Endothelial cell of umbilical vein (primary cell): ENCODE results near the gene TSEN2. TPM values are rescaled to one million over a fixed set of nuclear protein-coding genes. Genes with fewer than 3 reads are reported as not detected.

Experiments used
- BruUV-seq: library from RNA; stranded (reverse); fragments of 400-500 nt; replicated peaks from 2 replicates; lab custom pipeline; 2021; lab: Mats Ljungman, UMichigan
- CTCF ChIA-PET: fragments of 300-600, 350-600 bp; sonication (Branson Sonifier 250); formaldehyde crosslinking; loops from one replicate; lab custom pipeline; 2021; ENCODE audit warnings: antibody characterized with exemption, inconsistent platforms; lab: Charles Lee
- POLR2A ChIA-PET: fragments of 300-600, 350-600 bp; sonication (Branson Sonifier 250); formaldehyde crosslinking; loops from one replicate; lab custom pipeline; 2021; ENCODE audit warnings: antibody characterized with exemption, inconsistent platforms; lab: Charles Lee
- DNase-seq: peaks from one replicate; pipeline ENCODE4 v3.0.0-alpha.2; 2011; ENCODE audit warnings: low read depth, low spot score
- FAIRE-seq: peaks from 2 replicates; lab custom pipeline; 2011; peaks lifted over from hg19 to GRCh38; lab: Jason Lieb, UNC
- H2AFZ ChIP-seq: 2 replicates; pipeline ENCODE4 v1.6.0; 2012; ENCODE audit warnings: low read depth, low read length, control low read depth, inconsistent platforms
- H3K27ac ChIP-seq: 2 replicates; pipeline ENCODE4 v1.5.1; 2011; ENCODE audit warnings: low read depth, mild to moderate bottlenecking, control low read depth, low read length, moderate library complexity; ENCODE audit not compliant: insufficient read depth
- H3K27me3 ChIP-seq, 2 experiments: 2 replicates each; pipeline versions ENCODE4 v1.6.0 to v1.6.1; 2011; ENCODE audit warnings: low read length in 2 of 2, mixed read lengths in 1 of 2; ENCODE audit not compliant: control insufficient read depth in 2 of 2, insufficient read depth in 2 of 2
- H3K36me3 ChIP-seq, 2 experiments: 2 replicates in 1 of 2; 3 replicates in 1 of 2; pipeline ENCODE4 v1.5.1; 2011; ENCODE audit warnings: low read length in 2 of 2, mild to moderate bottlenecking in 1 of 2, moderate library complexity in 1 of 2; ENCODE audit not compliant: control insufficient read depth in 2 of 2, insufficient read depth in 2 of 2; ENCODE audit errors: extremely low read depth in 1 of 2
- H3K4me1 ChIP-seq: 3 replicates; pipeline ENCODE4 v1.5.1; 2011; ENCODE audit warnings: mild to moderate bottlenecking, low read length; ENCODE audit not compliant: control insufficient read depth, insufficient read depth; ENCODE audit errors: extremely low read depth
- H3K4me2 ChIP-seq: 2 replicates; pipeline ENCODE4 v1.6.1; 2011; ENCODE audit warnings: low read length, control low read depth, mixed read lengths; ENCODE audit not compliant: insufficient read depth
- H3K4me3 ChIP-seq, 3 experiments: fragments of 200-600 bp in 1 of 3; sonication (generic), shearing (Covaris generic) in 1 of 3; replicated peaks in 1 of 3; 2 replicates each; pipeline ENCODE4 v1.5.1; 2011 to 2016; ENCODE audit warnings: control low read depth in 3 of 3, low read length in 3 of 3, mild to moderate bottlenecking in 2 of 3, inconsistent platforms in 1 of 3, low read depth in 1 of 3, moderate library complexity in 1 of 3; ENCODE audit not compliant: insufficient read depth in 1 of 3
- H3K79me2 ChIP-seq: 2 replicates; pipeline ENCODE4 v1.6.0; 2012; ENCODE audit warnings: low read length, inconsistent platforms; ENCODE audit not compliant: control insufficient read depth, insufficient read depth
- H3K9ac ChIP-seq: replicated peaks from 2 replicates; pipeline ENCODE3; 2011; ENCODE audit warnings: low read length, control low read depth; ENCODE audit not compliant: insufficient read depth; ENCODE audit errors: extremely low read depth
- H3K9me1 ChIP-seq: replicated peaks from 3 replicates; pipeline ENCODE4 v1.6.0; 2011; ENCODE audit warnings: mild to moderate bottlenecking, low read length; ENCODE audit not compliant: control insufficient read depth, insufficient read depth; ENCODE audit errors: extremely low read depth
- H3K9me3 ChIP-seq: replicated peaks from 2 replicates; pipeline ENCODE4 v1.5.1; 2012; ENCODE audit warnings: low read length, inconsistent platforms; ENCODE audit not compliant: control insufficient read depth, insufficient read depth
- H4K20me1 ChIP-seq: replicated peaks from 2 replicates; pipeline ENCODE3; 2011; ENCODE audit warnings: mild to moderate bottlenecking, low read length; ENCODE audit not compliant: control insufficient read depth, insufficient read depth; ENCODE audit errors: extremely low read depth
- CTCF ChIP-seq, 2 donors: IDR thresholded peaks; 1 replicate in 1 of 2; 2 replicates in 1 of 2; pipeline ENCODE4 v1.5.1; 2011; ENCODE audit warnings: low read length in 2 of 2, mild to moderate bottlenecking in 2 of 2, moderate library complexity in 2 of 2, control low read depth in 1 of 2, inconsistent platforms in 1 of 2, low read depth in 1 of 2; ENCODE audit not compliant: insufficient read depth in 1 of 2; ENCODE audit errors: extremely low read depth in 1 of 2
- EZH2 ChIP-seq: IDR thresholded peaks from 2 replicates; pipeline ENCODE4 v1.6.1; 2012; ENCODE audit warnings: borderline replicate concordance, low read depth, mild to moderate bottlenecking, moderate library complexity, low read length, inconsistent platforms; ENCODE audit not compliant: severe bottlenecking
- FOS ChIP-seq: IDR thresholded peaks from 2 replicates; pipeline ENCODE4 v1.6.1; 2011; ENCODE audit warnings: mild to moderate bottlenecking, low read length, moderate library complexity, borderline replicate concordance; ENCODE audit not compliant: insufficient read depth
- GATA2 ChIP-seq: IDR thresholded peaks from 2 replicates; pipeline ENCODE4 v1.7.0; 2011; ENCODE audit warnings: low read depth, mild to moderate bottlenecking, moderate library complexity, mixed read lengths, low read length; ENCODE audit not compliant: insufficient read length, insufficient read depth
- JUN ChIP-seq: IDR thresholded peaks from 2 replicates; pipeline ENCODE4 v1.6.1; 2011; ENCODE audit warnings: borderline replicate concordance, low read depth; ENCODE audit not compliant: insufficient read length, insufficient read depth
- MYC ChIP-seq: IDR thresholded peaks from one replicate; pipeline ENCODE4 v1.6.1; 2011; ENCODE audit warnings: mild to moderate bottlenecking, low read depth, low read length
- POLR2A ChIP-seq: IDR thresholded peaks from 2 replicates; pipeline ENCODE4 v1.6.1; 2012; ENCODE audit warnings: low read depth, mild to moderate bottlenecking, control low read depth, low read length
- POLR2AphosphoS5 ChIP-seq: IDR thresholded peaks from 2 replicates; pipeline ENCODE4 v1.6.1; 2012; ENCODE audit warnings: low read depth, mild to moderate bottlenecking, control low read depth, low read length, moderate library complexity; ENCODE audit not compliant: insufficient read depth
- dilution Hi-C: fragments of 300-500 bp; cut with MboI; formaldehyde crosslinking; loops from one replicate; pipeline ENCODE4 v1.15.0; 2019; ENCODE audit warnings: low sequenced_read_pairs; ENCODE audit not compliant: extremely low pct_ligation_motif_present
- intact Hi-C: fragments of 100-400 bp; cut with micrococcal nuclease; formaldehyde crosslinking; loops from one replicate; pipeline ENCODE4 v1.10.0; 2022
- polyA plus RNA-seq, 4 experiments: library from polyadenylated mRNA; depleted of rRNA in 3 of 4; stranded (reverse) in 3 of 4; unstranded in 1 of 4; fragments of >200 nt; gene quantifications; 2 replicates each; pipeline versions ENCODE4 v1.2.1 to v1.2.3, GENCODE V29; 2011 to 2012; ENCODE audit warnings: missing spikeins in 1 of 4
- total RNA-seq: library from RNA; stranded (reverse); gene quantifications from 2 replicates; pipeline ENCODE4 v1.2.3, GENCODE V29; 2021
- TF ChIP-seq, protein P1 (sequence below): IDR thresholded peaks from 2 replicates; pipeline ENCODE4 v1.6.1; 2011; ENCODE audit not compliant: insufficient read depth, insufficient read length

TSEN2 gene
- total and polyA plus RNA-seq, 2 donors (not counting 3 experiments of a cell fraction or from before 2014, with no cell fraction given) = 8.3 to 12.1 TPM

DNA sequence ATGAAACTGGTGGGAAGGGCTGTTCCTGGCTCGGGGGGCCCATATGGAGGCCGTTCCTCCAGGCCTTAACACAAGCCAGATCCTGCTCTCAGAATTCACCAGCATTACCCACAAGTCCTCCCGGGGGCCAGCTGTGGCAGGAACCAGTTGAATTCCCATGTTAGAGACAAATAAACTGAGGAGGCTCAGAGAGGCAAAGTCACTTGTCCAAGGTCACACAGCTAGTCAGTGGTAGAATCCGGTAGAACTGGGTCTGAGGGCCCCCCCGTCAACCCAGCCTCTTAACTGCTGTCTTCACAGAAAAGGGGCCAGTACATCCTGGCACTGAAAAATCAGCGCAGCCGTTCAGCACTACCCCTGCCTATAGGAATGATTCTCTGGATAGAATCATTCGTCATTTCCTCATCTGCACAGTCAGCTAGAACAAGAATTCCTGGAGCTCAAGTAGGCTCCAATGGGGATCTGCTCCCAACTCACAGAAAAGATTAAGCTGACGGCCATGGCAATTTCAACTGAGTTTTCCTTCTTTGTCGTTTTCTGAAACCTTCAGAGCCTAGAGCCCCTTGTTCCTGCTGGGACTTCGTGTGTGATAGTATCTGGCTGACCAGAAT lies 12.2 kb upstream of the TSEN2 start:
- H3K9me1 ChIP-seq = no peaks in the 10 kb centered on the region
- no peak overlapping the region for H3K4me2 ChIP-seq
- no peaks in the 10 kb centered on the region for H3K36me3 ChIP-seq
- H3K4me1 ChIP-seq = peaks cover 11% of the 10 kb centered on the region
- ChIA-PET CTCF (no interaction called here), POLR2A (no interaction called here)
- no peaks in the 10 kb centered on the region for H3K27me3 ChIP-seq
- BruUV-seq = no TSS peak
- no peak overlapping the region for H2AFZ ChIP-seq
- no peak for TF ChIP-seq CTCF (IDR thresholded peaks at IDR 0.05; ENCODE audit: extremely low read depth in 1 of 2, insufficient read depth in 1 of 2, low read depth in 1 of 2, low read length in 2 of 2)
- no peak overlapping the region for H3K27ac ChIP-seq
- H3K9me3 ChIP-seq = no peaks in the 10 kb centered on the region
- no peak overlapping the region for H3K9ac ChIP-seq
- H3K79me2 ChIP-seq = no peaks in the 10 kb centered on the region
- FAIRE-seq (no peak), DNase-seq (no peak)
- dilution Hi-C loops (no loop called here), intact Hi-C loops (no loop called here)
- no peak overlapping the region for H3K4me3 ChIP-seq
- no peaks in the 10 kb centered on the region for H4K20me1 ChIP-seq

GRCh38 chr3:12472796-12473195 lies 11.5 kb upstream of the TSEN2 start:
- Histone ChIP-seq H4K20me1 (no peaks in the 10 kb centered on the region), H3K9me1 (no peaks in the 10 kb centered on the region), H3K79me2 (no peaks in the 10 kb centered on the region), H3K4me3 (no peak overlapping the region), H3K27me3 (no peaks in the 10 kb centered on the region), H3K4me2 (no peak overlapping the region), H3K9me3 (no peaks in the 10 kb centered on the region), H3K4me1 (peaks cover 11% of the 10 kb centered on the region), H3K36me3 (no peaks in the 10 kb centered on the region), H2AFZ (no peak overlapping the region), H3K27ac (no peak overlapping the region), H3K9ac (no peak overlapping the region)
- CTCF ChIA-PET = no interaction called here
- intact Hi-C loops = no loop called here
- dilution Hi-C loops = no loop called here
- BruUV-seq = no TSS peak
- DNase-seq = no peak
- POLR2A ChIA-PET = no interaction called here
- FAIRE-seq = no peak
- TF ChIP-seq JUN = no peak
- no peak for TF ChIP-seq FOS
- TF ChIP-seq, protein P1, sequence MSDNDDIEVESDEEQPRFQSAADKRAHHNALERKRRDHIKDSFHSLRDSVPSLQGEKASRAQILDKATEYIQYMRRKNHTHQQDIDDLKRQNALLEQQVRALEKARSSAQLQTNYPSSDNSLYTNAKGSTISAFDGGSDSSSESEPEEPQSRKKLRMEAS = no peak
- no peak for TF ChIP-seq GATA2
- no peak for TF ChIP-seq POLR2A
- no peak for TF ChIP-seq POLR2AphosphoS5
- no peak for TF ChIP-seq EZH2
- no peak for TF ChIP-seq MYC
- TF ChIP-seq CTCF (IDR thresholded peaks at IDR 0.05; ENCODE audit: extremely low read depth in 1 of 2, insufficient read depth in 1 of 2, low read depth in 1 of 2, low read length in 2 of 2) = no peak
